ENCODE data around the gene LCN10.

Gene LCN10

GRCh38 chr9:136734837-136735496 lies 7.8 kb downstream of the LCN10 start:
- no peak for DNase-seq

- DNase-seq = no peak
These were observed 9.1 kb downstream of the LCN10 start for GRCh38 chr9:136733611-136734010.

GRCh38 chr9:136732444-136733178 lies 10.1 kb downstream of the LCN10 start:
- no peak for DNase-seq

GRCh38 chr9:136729926-136730325 lies 12.8 kb downstream of the LCN10 start:
- no peak for DNase-seq

GRCh38 chr9:136729144-136729543 lies 13.6 kb downstream of the LCN10 start:
- DNase-seq = no peak

GRCh38 chr9:136728548-136729123 lies 14.1 kb downstream of the LCN10 start:
- DNase-seq = no peak

GRCh38 chr9:136728080-136728547 lies 14.6 kb downstream of the LCN10 start:
- DNase-seq = peak; percentile 76 to 87

GRCh38 chr9:136726631-136727191 lies 16.0 kb downstream of the LCN10 start:
- DNase-seq = peak; percentile 41 to 75

- no peak for DNase-seq
These were observed 16.6 kb downstream of the LCN10 start for GRCh38 chr9:136726118-136726517.

GRCh38 chr9:136725612-136726011 lies 17.1 kb downstream of the LCN10 start:
- DNase-seq = no peak

GRCh38 chr9:136724772-136725171 lies 18.0 kb downstream of the LCN10 start:
- no peak for DNase-seq

GRCh38 chr9:136723989-136724388 lies 18.8 kb downstream of the LCN10 start:
- no peak for DNase-seq

GRCh38 chr9:136723362-136723976 lies 19.3 kb downstream of the LCN10 start:
- peak in 1 of 2 experiments; percentile 34 for DNase-seq

- DNase-seq = peak in 1 of 2 experiments; percentile 52
These were observed 19.8 kb downstream of the LCN10 start for GRCh38 chr9:136722969-136723356.

- peak in 1 of 2 experiments; percentile 52 for DNase-seq
These were observed 20.4 kb downstream of the LCN10 start for GRCh38 chr9:136722093-136722968.

- DNase-seq = peak in 1 of 2 experiments; percentile 61
These were observed 21.2 kb downstream of the LCN10 start for GRCh38 chr9:136721339-136722092.

- no peak for DNase-seq
These were observed 21.8 kb downstream of the LCN10 start for GRCh38 chr9:136720898-136721338.

- DNase-seq = no peak
These were observed 22.4 kb downstream of the LCN10 start for GRCh38 chr9:136720251-136720897.

- no peak for DNase-seq
These were observed 23.4 kb downstream of the LCN10 start for GRCh38 chr9:136719195-136719880.
